Ovary (tissue), 9 donors: ENCODE measurements around the gene TTC22. TPM values are rescaled to one million over a fixed set of nuclear protein-coding genes. Genes with fewer than 3 reads are reported as not detected.

Source experiments
- DNase-seq, 5 donors: peaks; one replicate each; pipeline ENCODE4 v3.0.0-alpha.2; 2019 to 2020
- H3K27ac ChIP-seq, 2 donors: fragments of 200-600 bp; one replicate each; pipeline versions ENCODE4 v1.5.1 to v1.8.0; 2019 to 2022
- H3K27me3 ChIP-seq: fragments of 200-600 bp; one replicate; pipeline ENCODE4 v1.8.0; 2022
- H3K36me3 ChIP-seq: fragments of 200-600 bp; sonication (generic); one replicate; pipeline ENCODE4 v1.5.1; 2019
- H3K4me1 ChIP-seq: one replicate; pipeline ENCODE4 v1.8.1; 2013; ENCODE audit warnings: mild to moderate bottlenecking, moderate library complexity; ENCODE audit not compliant: insufficient read depth
- H3K4me3 ChIP-seq: fragments of 200-600 bp; sonication (generic); one replicate; pipeline ENCODE4 v1.5.1; 2017
- H3K9me3 ChIP-seq, 2 donors: fragments of 200-600 bp in 1 of 2; sonication (generic) in 1 of 2; one replicate each; pipeline versions ENCODE4 v1.5.1 to v1.8.1; 2013 to 2019; ENCODE audit warnings: mild to moderate bottlenecking in 1 of 2, moderate library complexity in 1 of 2
- CTCF ChIP-seq, 3 donors: fragments of 450-650 bp in 2 of 3; fragments of 200-600 bp in 1 of 3; IDR thresholded peaks; one replicate each; pipeline versions ENCODE4 v1.5.1 to v1.8.0; 2016 to 2022; ENCODE audit warnings: antibody characterized with exemption in 3 of 3, mild to moderate bottlenecking in 1 of 3
- EP300 ChIP-seq: sonication (generic); formaldehyde crosslinking; IDR thresholded peaks from one replicate; pipeline ENCODE4 v1.6.1; 2017; ENCODE audit warnings: antibody characterized with exemption
- POLR2A ChIP-seq: fragments of 450-650 bp; IDR thresholded peaks from one replicate; pipeline ENCODE4 v1.6.1; 2017; ENCODE audit warnings: antibody characterized with exemption, mild to moderate bottlenecking, moderate library complexity
- WGBS, 3 donors: extraction: QIAGEN DNeasy Blood & Tissue Kit in 1 of 3; methylation state at CpG; one replicate each; pipeline versions ENCODE4 v1.1.5 to v1.1.7; 2013 to 2017; 5-methylcytosine and 5-hydroxymethylcytosine counted together
- intact Hi-C, 4 donors: fragments of 100-400 bp; cut with DNase I; formaldehyde crosslinking; loops; one replicate each; pipeline versions ENCODE4 v1.11.0 to v1.15.1; 2022 to 2023
- polyA plus RNA-seq, 2 donors: library from polyadenylated mRNA; stranded (reverse); fragments of 200-250 nt in 1 of 2; fragments of 350-450 nt in 1 of 2; fragmentation: Illumina TruSeq in 1 of 2; extraction: RNeasy Lipid Tissue Mini Kit (QIAGEN cat#74804) in 1 of 2; gene quantifications; one replicate each; pipeline ENCODE4 v1.2.3, GENCODE V29; 2013 to 2014
- total RNA-seq, 7 donors: library from RNA; depleted of rRNA in 2 of 7; stranded (reverse); fragments of >200 nt in 2 of 7; fragmentation: NEBNext Ultra II Directional in 3 of 7; extraction: Animal tissue kit (Norgen Biotek cat#: 25700) in 3 of 7; gene quantifications; one replicate each; pipeline versions ENCODE4 v1.1.0 to v1.2.4, GENCODE V29; 2016 to 2023
- donor health status: DM: no; HTN: no; CAD: no; lungs with moderate emphysema.
- donor health status: DM: no; HTN: no; CAD: no.
- donor health status: Bipolar disorder and iron deficiency.
- donor health status: DM: yes; HTN: yes; CAD: no.
- donor health status: DM: no; HTN: no; CAD: no.
- donor health status: DM: yes; HTN: yes; CAD: no.

Gene TTC22
- total and polyA plus RNA-seq, 9 donors, result 0.13 to 9.1 (median 0.83) TPM

- Histone ChIP-seq H3K27ac (no peak overlapping the region), H3K36me3 (no peaks in the 10 kb centered on the region), H3K27me3 (no peaks in the 10 kb centered on the region), H3K4me1 (no peaks in the 10 kb centered on the region), H3K9me3 (no peaks in the 10 kb centered on the region), H3K4me3 (no peak overlapping the region)
- intact Hi-C loops, result no loop called here
- WGBS, 3 donors, result 88 to 96% (median 89%) methylated on average over 2 of the region's 2 CpGs
- TF ChIP-seq EP300, result no peak
- no peak for TF ChIP-seq CTCF (IDR thresholded peaks at IDR 0.05)
- TF ChIP-seq POLR2A, result no peak
- no peak for DNase-seq
These were observed 4.2 kb downstream of the TTC22 start for GRCh38 chr1:54796902-54797301.

GRCh38 chr1:54795841-54796468, 5.2 kb downstream of the TTC22 start:
- Histone ChIP-seq H3K4me3 (no peak overlapping the region), H3K27ac (no peak overlapping the region), H3K9me3 (no peaks in the 10 kb centered on the region), H3K27me3 (no peaks in the 10 kb centered on the region), H3K36me3 (no peaks in the 10 kb centered on the region), H3K4me1 (no peaks in the 10 kb centered on the region)
- intact Hi-C loops, result no loop called here
- 91 to 93% (median 91%) methylated on average over 18 of the region's 18 CpGs for WGBS, 3 donors
- no peak for TF ChIP-seq POLR2A
- TF ChIP-seq CTCF (IDR thresholded peaks at IDR 0.05), result no peak
- no peak for TF ChIP-seq EP300
- no peak for DNase-seq

- TF ChIP-seq POLR2A, result no peak
- TF ChIP-seq CTCF (IDR thresholded peaks at IDR 0.05), result no peak
- TF ChIP-seq EP300, result no peak
- H3K36me3 ChIP-seq, result no peaks in the 10 kb centered on the region
- DNase-seq, result no peak
- intact Hi-C loops, result no loop called here
- no peaks in the 10 kb centered on the region for H3K9me3 ChIP-seq
- 56 to 63% (median 61%) methylated on average over 4 of the region's 4 CpGs for WGBS, 3 donors
- H3K27ac ChIP-seq, result no peak overlapping the region
- no peaks in the 10 kb centered on the region for H3K27me3 ChIP-seq
- no peak overlapping the region for H3K4me3 ChIP-seq
- H3K4me1 ChIP-seq, result no peaks in the 10 kb centered on the region
These were observed 5.8 kb downstream of the TTC22 start for GRCh38 chr1:54795356-54795665.

- Histone ChIP-seq H3K9me3 (no peaks in the 10 kb centered on the region), H3K27ac (no peak overlapping the region), H3K4me1 (no peaks in the 10 kb centered on the region), H3K4me3 (no peak overlapping the region), H3K27me3 (no peaks in the 10 kb centered on the region), H3K36me3 (no peaks in the 10 kb centered on the region)
- intact Hi-C loops, result no loop called here
- DNase-seq, result no peak
- 67 to 88% (median 76%) methylated on average over 4 of the region's 4 CpGs for WGBS, 3 donors
- TF ChIP-seq CTCF (IDR thresholded peaks at IDR 0.05) (no peak), POLR2A (no peak), EP300 (no peak)
These were observed 6.4 kb downstream of the TTC22 start for GRCh38 chr1:54794451-54795355.
